NCI-H524 treated with DMSO at 0.1 percent for 48 hours (cell line): ENCODE data around the gene UBD.

Experiments used
- DNase-seq: peaks from one replicate; lab custom pipeline; 2025; lab: John Stamatoyannopoulos, UW

The UBD gene

DNA sequence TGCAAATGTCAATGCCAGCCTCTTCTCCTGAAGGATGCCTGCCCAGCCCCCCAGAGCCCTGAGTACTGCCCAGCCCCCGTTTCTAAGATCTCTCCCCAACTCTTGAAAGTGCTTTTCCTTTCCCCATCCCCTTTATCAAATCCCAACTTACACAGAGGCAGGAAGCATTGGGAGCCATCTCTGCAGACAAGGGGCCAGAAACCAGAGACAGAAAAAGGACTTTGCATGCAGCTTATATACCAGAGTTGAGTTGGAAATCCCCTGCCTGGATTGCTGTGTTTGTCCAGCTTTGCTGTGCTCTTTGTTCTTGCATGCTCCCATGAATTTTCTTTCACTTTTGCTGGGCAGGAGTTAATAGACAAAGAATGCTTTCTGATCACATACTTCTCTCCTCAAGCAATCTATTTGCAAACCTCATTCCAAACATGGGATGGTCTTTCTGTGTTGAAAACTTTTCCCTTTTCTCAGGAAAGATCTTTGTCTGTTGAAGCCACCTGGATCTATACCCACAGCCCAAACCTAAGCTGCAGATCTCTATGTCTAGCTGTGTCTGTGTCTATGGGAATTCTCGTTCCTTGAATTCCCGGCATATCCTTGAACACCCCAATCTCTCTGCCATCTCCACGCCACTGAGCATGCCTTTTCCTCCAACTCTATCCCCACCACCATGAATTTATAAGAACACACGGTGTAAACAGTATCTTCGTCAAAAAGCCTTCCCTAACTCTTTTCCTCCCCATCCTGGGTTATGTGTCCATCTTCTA is at the start of gene UBD:
Gene UBD, minus strand, starts transcription at position 209 of the 764 bp plus-strand sequence. Its CDS starts 31 bp downstream, at position 178.
- DNase-seq, result no peak

DNA sequence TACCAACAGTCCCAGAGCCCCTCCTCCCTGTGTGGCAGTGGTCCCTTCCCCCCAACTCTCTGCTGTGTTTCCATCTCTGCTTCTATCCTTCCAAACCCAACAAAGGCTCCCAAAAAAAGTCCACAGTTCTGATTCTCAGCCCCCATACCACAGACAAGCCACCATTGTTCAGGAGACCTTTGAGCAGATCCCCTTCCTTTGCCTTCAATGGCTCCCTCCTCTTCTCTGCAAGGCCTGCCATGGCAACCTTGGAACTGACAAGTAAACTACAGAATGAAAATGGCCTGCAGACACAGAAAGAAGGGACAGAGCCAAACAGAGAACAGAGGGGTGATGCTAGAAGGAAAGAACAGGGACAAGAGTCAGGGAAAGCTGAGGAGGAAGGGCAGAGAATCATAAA is 48.6 kb upstream of the UBD start:
- DNase-seq, result no peak

DNA sequence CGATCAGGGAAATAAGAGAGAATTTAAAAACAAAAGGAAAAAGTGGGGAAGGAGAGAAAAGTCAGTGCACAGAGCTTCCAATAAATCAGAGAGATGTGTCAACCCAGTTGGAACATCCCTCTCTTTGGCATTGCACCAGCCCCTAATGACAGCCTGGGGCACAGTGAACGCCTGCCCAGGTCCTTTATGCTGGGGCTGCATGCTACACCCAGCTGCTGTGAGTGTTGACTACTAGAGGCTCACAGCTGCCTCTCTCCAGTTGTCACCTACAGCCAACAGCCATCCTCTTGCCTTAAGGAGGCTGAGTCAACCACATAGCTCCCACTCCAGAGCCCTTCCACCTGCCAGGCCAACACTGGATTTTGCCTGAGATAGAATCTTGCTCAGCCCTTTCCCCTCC is 44.4 kb upstream of the UBD start:
- DNase-seq, result no peak

DNA sequence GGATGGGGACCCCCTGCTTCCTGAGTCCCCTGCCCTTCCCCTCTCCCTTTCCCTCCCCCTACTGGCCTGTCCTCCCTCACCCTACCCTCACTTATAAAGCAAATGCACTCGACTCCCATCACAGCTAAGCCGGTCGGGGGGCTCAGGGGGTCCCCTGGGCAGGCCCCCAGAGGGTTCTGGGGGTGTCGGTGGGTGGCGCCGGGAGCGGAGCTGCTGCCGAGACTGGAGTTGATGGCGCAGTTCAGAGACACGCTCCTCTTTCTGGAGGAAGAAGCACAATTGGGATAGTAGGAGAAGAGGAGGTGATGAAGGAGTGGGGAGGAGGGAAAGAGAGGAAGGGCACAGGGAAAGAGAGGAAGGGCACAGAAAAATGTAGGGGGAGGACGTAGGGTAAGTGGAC is 43.9 kb upstream of the UBD start:
- no peak for DNase-seq

DNA sequence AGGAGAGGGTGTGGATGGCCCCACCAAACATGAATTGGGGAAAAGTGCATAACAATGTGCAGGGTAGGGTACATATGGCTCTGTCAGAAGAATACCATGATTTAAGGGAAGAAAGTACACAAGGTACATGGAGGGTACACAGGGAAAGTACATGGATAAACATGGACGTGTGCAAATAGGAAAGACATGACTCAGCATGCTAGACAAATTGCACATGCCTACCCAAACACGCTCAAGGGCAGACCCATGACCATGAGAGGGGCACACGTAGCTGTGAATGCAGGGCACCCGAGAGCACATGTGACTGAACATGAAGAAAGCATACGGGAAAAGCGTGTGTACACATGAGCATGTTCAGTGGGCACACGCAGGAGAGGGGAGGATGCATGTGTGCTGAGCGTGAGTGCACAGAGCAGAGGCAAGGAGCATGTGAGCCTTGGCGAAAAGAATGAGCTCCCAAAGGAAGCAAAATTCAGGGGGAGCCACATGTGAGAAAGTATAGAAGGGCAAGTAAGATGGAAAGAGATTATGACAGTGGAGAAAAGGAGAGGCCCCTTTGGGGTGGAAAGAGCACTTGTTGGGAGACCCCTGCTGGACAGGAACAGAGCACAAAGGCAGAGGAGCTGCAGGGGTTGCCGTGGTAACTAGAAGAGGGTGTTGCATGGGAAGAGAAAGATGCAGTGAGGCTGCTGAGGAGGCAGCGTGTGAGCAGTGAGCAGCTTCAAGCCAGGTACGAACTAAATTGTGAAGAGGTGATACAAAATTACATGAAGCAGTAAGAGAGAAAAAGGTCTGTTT is 43.2 kb upstream of the UBD start:
- DNase-seq, result no peak

DNA sequence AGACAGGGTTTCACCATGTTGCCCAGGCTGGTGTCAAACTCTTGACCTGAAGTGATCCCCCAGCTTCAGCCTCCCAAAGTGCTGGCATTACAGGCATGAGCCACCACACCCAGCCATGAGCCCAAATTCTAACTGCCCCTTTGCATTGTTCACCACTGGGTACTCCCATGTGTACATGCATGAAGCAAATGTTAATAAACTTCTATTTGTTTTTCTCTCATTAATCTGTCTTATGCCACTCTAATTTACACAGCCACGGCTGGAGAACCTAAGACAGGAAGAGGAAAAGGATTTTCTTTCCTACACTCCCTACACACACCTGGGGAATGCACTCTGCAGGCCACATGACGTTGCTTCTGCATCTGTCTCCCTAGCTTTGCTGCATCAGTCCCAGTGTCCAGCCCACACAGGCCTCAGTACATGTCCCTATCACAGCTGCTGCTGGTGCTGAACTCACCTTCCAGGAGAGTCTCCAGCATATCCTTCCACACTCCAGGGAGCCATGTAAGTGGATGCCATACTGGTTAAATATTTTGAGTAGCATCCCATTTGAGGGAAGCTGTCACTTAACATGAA is 38.7 kb upstream of the UBD start:
- DNase-seq, result no peak

DNA sequence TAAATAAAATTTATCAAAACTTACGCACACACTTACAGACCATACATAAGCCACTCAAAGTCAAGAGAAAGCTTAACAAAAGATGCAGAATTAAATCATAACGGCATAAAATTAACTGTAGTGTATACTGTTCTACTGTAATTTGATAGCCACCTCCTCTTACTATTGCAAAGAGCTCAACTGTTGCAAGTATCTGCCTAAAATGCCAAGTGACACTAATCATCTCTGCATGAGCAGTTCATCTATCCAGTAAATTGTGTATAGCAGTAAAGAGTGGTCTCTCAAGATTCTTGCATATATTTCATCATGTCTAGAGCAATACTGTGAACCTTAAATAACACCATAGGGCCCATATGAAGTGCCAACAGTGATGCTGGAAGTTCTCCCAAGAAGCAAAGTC is 37.7 kb upstream of the UBD start:
- no peak for DNase-seq

DNA sequence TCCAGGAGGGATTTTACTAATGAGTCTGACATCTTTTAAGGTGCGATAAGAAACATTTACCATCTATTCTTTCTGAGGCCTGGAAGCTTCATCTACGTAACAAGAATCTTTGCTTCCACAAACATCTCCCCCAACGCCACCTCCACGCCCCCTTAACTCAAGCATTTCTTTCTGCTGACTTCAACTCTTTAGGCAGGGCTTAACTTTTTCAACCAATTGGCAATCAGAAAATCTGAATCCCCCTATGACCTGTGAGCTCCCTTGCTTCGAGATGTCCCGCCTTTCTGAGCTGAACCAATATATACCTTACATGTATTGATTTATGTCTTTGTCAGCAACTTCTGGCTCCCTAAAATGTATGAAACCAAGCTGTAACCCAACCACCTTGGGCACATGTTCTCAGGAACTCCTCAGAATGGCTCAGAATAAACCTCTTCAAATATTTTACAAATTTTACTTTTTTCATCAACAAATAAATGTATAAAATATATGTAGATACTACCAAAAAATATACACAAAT is 36.9 kb upstream of the UBD start:
- DNase-seq, result no peak

DNA sequence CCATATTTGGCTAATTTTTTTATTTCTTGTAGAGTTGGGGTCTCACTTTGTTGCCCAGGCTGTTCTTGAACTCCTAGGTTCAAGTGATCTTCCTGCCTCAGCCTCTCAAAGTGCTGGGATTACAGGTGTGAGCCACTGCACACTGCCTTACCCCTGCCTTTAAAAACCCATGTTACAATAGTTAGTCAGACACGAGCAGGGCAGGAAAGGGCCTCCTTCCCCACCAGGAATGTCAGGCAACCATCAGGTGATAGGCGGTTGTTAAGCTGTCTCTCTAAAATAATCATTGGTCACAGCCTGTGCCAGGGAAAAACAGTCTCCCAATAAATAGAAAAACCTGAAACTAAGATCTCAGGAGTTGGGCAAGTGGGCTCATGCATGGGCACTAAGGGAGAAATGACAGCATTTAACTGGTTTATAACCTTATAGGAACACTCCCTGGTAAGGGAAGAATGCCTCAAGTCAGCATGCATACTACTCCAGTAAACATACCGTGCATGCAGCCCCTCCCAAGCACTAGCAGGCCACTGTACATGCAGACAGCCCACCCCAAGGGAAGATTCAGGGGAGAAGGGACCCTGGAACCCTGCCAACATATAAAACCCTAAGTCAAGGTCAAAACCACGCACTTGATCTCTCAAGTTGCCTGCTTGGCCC is 33.8 kb upstream of the UBD start:
- no peak for DNase-seq

DNA sequence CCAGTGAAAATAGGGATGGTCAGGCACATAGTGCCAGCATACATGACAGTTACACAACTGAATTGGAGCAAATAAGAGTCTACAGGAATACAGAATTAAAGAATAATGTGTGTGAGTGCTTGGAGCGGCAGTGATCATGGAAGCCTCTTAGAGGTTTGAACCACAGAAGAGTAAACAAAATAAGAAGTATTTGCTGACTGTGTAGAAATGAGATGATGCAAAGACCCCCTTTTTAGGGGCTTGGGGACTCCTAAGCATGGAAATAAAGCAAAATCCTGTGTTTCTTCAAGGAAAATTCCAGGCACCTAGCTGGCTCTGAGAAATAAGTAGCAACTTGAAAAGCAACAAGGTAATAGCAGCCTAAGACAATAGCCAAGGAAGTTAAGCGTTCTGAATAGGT is 32.1 kb upstream of the UBD start:
- no peak for DNase-seq

DNA sequence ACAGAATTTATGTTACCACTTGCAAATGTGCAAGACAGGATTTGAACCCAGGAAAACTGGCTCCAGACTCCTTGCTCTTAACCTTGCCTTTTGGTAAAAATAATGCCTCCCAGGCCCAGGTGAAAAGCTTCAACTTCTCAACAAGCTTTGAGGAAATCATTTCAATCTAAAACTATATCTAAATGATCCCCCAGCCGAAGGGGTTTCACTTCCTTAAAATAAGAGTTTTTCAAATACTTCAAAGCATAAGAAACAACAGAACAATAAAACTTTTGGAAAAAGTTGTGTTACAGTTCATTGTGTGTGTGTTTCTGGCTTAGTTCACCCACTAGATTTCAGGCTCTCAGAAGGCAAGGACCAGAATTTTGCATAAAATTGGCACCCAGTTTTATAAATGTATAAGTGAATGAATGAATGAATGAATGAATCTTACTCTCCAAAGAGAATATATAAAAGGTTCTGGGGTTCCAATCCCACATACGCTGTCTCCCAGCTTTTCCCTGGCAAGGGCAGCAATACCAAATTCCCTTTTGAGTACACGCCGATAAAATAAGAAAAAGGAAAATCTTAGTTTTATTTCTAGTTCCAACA is 30.8 kb upstream of the UBD start:
- DNase-seq, result no peak

DNA sequence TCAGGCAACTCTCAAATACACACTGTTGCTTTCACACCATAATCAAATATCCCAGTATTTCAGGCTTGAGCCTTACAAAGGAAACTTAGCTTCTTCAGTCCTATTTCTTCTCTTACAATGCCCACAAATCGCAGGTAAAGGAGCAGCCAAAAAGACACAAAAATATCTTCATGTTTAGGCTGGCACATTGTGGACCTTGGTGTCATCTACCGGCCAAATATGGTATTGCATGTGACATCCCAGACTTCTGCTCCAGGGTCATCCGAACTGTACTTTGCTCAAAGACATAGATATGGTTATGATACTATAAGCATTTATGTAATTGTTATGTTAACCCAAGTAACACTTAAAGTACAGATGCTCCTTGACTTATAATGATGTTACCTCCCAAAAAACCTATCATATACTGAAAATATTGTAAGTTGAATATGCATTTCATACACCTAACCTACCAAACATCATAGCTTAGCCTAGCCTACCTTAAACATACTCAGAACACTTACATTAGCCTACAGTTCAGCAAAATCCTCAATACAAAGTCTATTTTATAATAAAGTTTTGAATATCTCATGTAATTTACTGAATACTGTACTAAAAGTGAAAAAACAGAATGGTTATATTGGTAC is 30.0 kb upstream of the UBD start:
- DNase-seq, result no peak

DNA sequence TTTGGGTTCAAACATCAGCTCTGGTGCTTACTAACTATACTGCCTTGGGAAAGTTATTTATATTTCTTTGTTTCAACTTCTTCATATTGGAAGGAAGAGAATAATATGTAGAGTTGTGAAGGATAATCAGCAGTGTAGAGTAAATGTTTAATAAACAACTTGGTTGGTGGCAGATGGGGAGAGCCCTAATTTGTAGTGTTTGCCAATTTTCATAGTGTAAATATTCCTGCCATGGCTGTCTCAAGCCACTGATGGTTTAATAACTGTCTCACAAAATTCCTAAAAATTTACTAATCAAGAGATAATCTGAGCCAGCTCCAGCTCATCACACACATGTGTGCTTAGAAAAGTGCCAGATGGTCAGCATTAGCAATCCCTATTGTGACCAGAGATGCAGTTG is 25.3 kb upstream of the UBD start, which contains the start of gene OR2H2:
Gene OR2H2, plus strand, starts transcription at position 301 of the 400 bp plus-strand sequence. CDS start 2,824 bp downstream, outside the sequence.
- no peak for DNase-seq

DNA sequence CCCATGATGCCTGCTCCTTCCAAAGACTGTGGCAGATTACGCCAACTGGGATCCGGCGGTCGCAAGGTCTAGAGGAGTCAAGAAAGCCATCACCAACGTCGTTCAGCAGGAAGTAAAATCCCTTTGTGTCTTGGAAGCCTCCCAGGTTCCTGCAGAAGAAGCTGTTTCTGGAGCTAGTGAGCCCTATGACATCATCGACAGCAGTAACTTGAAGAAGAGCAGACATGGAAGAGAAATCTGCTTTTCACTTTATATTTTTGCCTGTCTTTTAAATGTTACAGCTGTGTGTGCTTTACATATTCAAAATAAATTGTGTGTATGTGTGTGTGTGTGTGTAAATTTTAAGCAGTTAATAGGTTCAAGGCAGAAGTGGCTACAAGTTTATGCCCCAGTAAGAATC is 18.0 kb upstream of the UBD start:
- DNase-seq, result no peak

DNA sequence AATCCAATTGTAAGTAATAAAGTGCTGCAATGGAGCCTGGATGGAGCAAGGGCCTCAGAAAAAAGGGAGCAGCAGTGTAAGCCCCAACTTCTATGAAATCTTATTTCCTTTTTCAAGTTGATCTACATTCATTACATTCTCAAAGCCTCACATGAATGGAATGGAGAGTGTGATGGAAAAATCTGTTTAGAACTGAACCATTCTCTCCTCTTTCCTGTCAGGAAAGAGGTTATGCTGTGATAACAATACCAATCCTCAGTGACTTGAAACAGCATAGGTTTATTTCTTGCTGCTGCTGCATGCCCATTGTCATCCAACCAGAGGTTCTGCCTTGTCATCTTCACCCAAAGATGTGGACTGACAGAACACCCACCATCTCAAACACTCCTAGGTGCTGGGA is 16.5 kb upstream of the UBD start:
- DNase-seq, result no peak

DNA sequence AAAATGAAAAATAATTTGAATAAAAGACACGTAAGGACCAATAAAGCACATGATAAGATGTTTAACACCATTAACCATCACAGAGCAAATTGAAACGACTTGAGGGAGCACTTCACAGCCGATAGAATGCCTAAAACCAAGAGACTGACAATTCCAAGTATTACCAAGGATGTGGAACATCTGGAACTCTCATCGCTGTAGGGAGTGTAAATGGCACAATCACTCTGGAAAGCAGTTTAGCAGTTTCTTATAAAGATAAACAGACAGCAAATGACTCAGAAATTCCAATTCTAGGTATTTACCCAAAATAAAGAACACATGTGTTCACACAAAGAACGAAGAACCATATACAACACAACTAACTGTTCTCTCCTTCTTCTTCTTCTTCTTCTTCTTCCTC is 8.5 kb upstream of the UBD start:
- no peak for DNase-seq

DNA sequence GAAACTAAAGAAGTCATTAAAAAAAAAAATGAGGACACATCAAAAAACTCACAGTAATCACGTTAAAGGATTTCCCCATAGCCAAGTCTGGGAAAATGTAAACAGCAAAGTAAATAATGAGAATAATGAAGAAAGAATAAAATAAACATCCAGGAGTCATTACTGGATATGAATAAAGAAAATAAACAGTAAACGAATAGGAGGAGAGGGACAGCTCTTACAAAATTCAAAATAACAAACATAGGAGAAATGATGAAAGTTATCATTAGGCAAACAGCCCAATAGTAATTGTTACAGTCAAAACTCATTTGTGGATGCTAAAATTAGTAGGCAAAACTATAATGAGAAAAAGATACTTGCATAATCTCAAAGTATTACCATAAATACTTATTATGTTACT is 8.0 kb upstream of the UBD start:
- no peak for DNase-seq

DNA sequence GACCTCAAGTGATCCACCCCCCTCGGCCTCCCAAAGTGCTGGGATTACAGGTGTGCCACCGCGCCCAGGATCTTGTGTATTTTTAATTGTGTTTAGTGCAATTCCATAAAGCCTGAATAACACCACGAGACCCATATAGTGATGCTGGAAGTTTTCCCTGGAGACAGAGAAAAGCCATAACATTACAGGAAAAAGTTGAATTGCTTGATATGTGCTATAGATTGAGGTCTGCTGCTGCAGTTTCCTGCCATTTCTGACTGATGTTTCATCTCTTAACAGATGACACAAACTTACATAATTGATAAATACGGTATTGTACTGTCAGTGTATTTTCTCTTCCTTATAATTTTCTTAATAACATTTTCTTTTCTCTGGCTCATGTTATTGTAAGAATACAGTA is 7.3 kb upstream of the UBD start:
- DNase-seq, result no peak

DNA sequence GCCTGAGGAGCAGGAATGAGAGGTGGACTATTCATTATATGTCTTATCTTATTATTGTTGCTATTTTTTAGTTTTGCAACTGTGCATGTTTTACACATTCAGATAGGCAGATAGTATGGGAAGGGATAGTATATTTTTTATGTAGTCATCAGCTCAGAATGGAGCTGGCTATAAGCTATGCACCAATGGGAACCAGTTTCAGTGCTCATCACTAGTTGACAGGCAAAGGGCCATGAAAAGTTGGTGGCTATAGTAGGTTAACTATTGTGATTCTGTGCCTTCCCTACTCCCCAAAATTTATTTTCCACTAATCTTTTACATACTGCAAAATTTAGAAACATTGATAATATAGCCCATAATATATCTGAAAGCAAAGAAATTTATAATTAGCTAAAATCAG is 5.3 kb upstream of the UBD start:
- no peak for DNase-seq

DNA sequence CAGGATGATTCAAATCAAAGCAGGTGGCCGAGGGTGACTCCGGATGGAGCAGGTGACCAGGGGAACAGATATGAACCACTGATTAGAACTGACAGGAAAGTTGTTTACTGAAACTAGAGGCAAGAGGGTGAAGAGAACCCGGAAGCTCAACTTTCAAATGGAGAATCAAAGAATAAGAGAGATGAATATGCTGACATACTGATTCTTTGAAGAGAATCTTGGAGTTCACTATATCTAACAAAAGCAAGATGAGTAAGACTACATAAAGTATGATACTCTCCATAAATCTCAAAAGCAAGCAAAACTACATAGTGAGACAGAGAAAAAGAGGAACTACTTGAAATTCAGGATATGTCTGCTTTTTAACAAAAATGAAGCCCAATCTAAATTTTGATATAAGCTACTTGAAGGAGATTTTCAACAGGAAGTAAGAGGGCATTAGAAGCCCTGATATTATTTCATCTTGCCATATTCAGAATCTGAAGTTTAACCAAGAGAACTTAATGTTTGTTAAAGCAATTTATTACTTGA is 4.0 kb upstream of the UBD start:
- DNase-seq, result no peak

DNA sequence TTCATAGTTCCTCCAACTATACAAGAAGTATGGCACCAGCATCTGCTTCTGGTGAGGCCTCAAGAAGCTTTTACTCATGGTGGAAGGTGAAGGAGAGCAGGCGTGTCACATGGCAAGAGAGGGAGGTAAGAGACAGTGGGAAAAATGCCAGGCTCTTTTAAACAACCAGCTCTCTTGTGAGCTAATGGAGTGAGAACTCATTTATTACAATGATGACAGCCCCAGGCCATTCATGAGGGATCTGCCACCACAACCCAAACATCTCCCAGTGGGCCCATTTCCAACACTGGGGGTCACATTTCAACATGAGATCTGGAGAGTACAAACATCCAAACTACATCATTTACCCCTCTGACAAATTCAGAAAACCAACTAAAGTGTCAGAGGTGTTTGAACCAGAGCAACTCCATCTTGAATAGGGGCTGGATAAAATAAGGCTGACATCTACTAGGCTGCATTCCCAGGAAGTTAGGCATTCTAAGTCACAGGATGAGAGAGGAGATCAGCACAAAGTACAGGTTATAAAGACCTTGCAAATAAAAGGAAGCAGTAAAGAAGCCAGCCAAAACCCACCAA is 2.2 kb upstream of the UBD start:
- no peak for DNase-seq
